ENCODE data around the gene SOD1. TPM values are rescaled to one million over a fixed set of nuclear protein-coding genes. Genes with fewer than 3 reads are reported as not detected.

Gene SOD1
- total and polyA plus RNA-seq, 2 of the 13 experiments (the other 11 are each of a cell fraction or from before 2014, with no cell fraction given): 317 to 537 TPM

DNA sequence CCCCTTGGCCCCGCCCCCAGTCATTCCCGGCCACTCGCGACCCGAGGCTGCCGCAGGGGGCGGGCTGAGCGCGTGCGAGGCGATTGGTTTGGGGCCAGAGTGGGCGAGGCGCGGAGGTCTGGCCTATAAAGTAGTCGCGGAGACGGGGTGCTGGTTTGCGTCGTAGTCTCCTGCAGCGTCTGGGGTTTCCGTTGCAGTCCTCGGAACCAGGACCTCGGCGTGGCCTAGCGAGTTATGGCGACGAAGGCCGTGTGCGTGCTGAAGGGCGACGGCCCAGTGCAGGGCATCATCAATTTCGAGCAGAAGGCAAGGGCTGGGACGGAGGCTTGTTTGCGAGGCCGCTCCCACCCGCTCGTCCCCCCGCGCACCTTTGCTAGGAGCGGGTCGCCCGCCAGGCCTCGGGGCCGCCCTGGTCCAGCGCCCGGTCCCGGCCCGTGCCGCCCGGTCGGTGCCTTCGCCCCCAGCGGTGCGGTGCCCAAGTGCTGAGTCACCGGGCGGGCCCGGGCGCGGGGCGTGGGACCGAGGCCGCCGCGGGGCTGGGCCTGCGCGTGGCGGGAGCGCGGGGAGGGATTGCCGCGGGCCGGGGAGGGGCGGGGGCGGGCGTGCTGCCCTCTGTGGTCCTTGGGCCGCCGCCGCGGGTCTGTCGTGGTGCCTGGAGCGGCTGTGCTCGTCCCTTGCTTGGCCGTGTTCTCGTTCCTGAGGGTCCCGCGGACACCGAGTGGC lies at the start of gene SOD1 (continued):
- TF ChIP-seq FUBP1 (CRISPR knock-in tag; IDR thresholded peaks at IDR 0.05; ENCODE audit: borderline replicate concordance) (no peak), ZNF350 (CRISPR knock-in tag; IDR thresholded peaks at IDR 0.05; ENCODE audit: borderline replicate concordance, low read depth) (no peak; the same call in 1 of the 2 replicates), HNF4G (IDR thresholded peaks at IDR 0.05; ENCODE audit: borderline replicate concordance, low read depth, low read length) (no peak), HNF4G (CRISPR knock-in tag; IDR thresholded peaks at IDR 0.05; ENCODE audit: borderline replicate concordance, low read depth) (no peak), HDAC2 (CRISPR knock-in tag; IDR thresholded peaks at IDR 0.05) (no peak), ZNF670 (CRISPR knock-in tag; IDR thresholded peaks at IDR 0.05; ENCODE audit: borderline replicate concordance) (0 out of 2 replicates have a peak, but pooled peaks have one; percentile 21), ZBTB40 (IDR thresholded peaks at IDR 0.05) (no peak), ZBTB40 (CRISPR knock-in tag; IDR thresholded peaks at IDR 0.05) (peak; percentile 74), MIER2 (CRISPR knock-in tag; IDR thresholded peaks at IDR 0.05) (no peak), ZNF136 (CRISPR knock-in tag; IDR thresholded peaks at IDR 0.05; ENCODE audit: low read depth) (peak; percentile 57; the same call in 1 of the 2 replicates), ZBTB3 (CRISPR knock-in tag; IDR thresholded peaks at IDR 0.05; ENCODE audit: borderline replicate concordance, low read depth) (no peak; the same call in none of the 2 replicates), ASH2L (IDR thresholded peaks at IDR 0.05; ENCODE audit: insufficient read length, low read depth, low read length) (peak; percentile 86)
- TF ChIP-seq, protein P1, sequence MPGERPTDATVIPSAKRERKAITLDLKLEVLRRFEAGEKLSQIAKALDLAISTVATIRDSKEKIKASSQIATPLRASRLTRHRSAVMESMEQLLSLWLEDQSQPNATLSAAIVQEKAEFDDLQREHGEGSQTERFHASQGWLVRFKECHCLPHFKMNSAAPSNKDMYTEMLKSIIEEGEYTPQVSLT (CRISPR knock-in tag; IDR thresholded peaks at IDR 0.05; ENCODE audit: borderline replicate concordance, low read depth): no peak
- TF ChIP-seq, protein P2, sequence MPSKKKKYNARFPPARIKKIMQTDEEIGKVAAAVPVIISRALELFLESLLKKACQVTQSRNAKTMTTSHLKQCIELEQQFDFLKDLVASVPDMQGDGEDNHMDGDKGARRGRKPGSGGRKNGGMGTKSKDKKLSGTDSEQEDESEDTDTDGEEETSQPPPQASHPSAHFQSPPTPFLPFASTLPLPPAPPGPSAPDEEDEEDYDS (CRISPR knock-in tag; IDR thresholded peaks at IDR 0.05): peak; percentile 100
- TF ChIP-seq, protein P3, sequence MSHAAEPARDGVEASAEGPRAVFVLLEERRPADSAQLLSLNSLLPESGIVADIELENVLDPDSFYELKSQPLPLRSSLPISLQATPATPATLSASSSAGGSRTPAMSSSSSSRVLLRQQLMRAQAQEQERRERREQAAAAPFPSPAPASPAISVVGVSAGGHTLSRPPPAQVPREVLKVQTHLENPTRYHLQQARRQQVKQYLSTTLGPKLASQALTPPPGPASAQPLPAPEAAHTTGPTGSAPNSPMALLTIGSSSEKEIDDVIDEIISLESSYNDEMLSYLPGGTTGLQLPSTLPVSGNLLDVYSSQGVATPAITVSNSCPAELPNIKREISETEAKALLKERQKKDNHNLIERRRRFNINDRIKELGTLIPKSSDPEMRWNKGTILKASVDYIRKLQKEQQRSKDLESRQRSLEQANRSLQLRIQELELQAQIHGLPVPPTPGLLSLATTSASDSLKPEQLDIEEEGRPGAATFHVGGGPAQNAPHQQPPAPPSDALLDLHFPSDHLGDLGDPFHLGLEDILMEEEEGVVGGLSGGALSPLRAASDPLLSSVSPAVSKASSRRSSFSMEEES (CRISPR knock-in tag; IDR thresholded peaks at IDR 0.05): no peak
